ENCODE data around the gene HPX. TPM values are rescaled to one million over a fixed set of nuclear protein-coding genes. Genes with fewer than 3 reads are reported as not detected.

HPX gene
- total and polyA plus RNA-seq, 2 of the 4 experiments (the other 2 are of a cell fraction), result 0.36 to 1.4 TPM

- Histone ChIP-seq H4K5ac (ENCODE audit: low read depth, low read length) (no peak overlapping the region), H2AK9ac (replicated peaks; ENCODE audit: low read depth, low read length, poor library complexity) (no peak overlapping the region), H3K27me3 (ENCODE audit: control insufficient read depth, insufficient read depth, low read length) (no peaks in the 10 kb centered on the region), H4K8ac (ENCODE audit: low read depth in 2 of 2, low read length in 2 of 2) (no peak overlapping the region), H2BK120ac (ENCODE audit: low read depth, low read length) (no peak overlapping the region), H3K4me3 (ENCODE audit: insufficient read depth, low read depth, low read length) (no peak overlapping the region), H2BK15ac (ENCODE audit: low read depth, low read length) (no peak overlapping the region), H3K14ac (replicated peaks; ENCODE audit: low read depth, low read length) (no peak overlapping the region), H4K20me1 (ENCODE audit: insufficient read depth, low read length) (peaks cover 8% of the 10 kb centered on the region; the same call in 1 of the 2 replicates), H3K9me1 (ENCODE audit: insufficient read depth, low read length) (peaks cover 39% of the 10 kb centered on the region), H3K4me2 (ENCODE audit: low read depth, low read length) (no peak overlapping the region), H3K4me1 (ENCODE audit: control insufficient read depth, insufficient read depth, low read length) (peaks cover 12% of the 10 kb centered on the region), H3K27ac (ENCODE audit: insufficient read depth, low read length) (no peak overlapping the region), H3K56ac (ENCODE audit: extremely low read depth, insufficient read depth, low read length) (no peak overlapping the region), H3K9ac (ENCODE audit: low read depth, low read length) (no peak overlapping the region), H2AK5ac (ENCODE audit: low read depth, low read length) (no peak overlapping the region), H3K9me3 (ENCODE audit: control insufficient read depth, insufficient read depth, low read length) (no peaks in the 10 kb centered on the region), H3K4ac (ENCODE audit: low read depth, low read length) (no peak overlapping the region), H2AFZ (replicated peaks; ENCODE audit: low read length, poor library complexity) (no peak overlapping the region), H3K36me3 (ENCODE audit: control insufficient read depth, insufficient read depth, low read length) (peaks cover 22% of the 10 kb centered on the region; the same call in 1 of the 2 replicates), H3K23ac (ENCODE audit: low read depth, low read length) (no peak overlapping the region), H3K79me1 (ENCODE audit: low read depth in 1 of 2, low read length in 2 of 2) (peaks cover 4 to 13% of the 10 kb centered on the region in 2 experiments), H4K91ac (ENCODE audit: insufficient read depth, low read depth, low read length) (no peak overlapping the region), H3K18ac (ENCODE audit: low read depth, low read length) (no peak overlapping the region), H2BK5ac (ENCODE audit: low read depth, low read length, poor library complexity, severe bottlenecking) (no peak overlapping the region), H2BK20ac (ENCODE audit: low read depth, low read length) (no peak overlapping the region)
- no peak for ATAC-seq (ENCODE audit: low read depth)
- dilution Hi-C loops (cut with HindIII; ENCODE audit: low sequenced_read_pairs, unreplicated experiment) (no loop called here), in situ Hi-C loops (cut with MboI; ENCODE audit: low sequenced_read_pairs) (no loop called here), intact Hi-C loops (cut with micrococcal nuclease) (no loop called here)
- POLR2A ChIA-PET (ENCODE audit: unreplicated experiment), result no interaction called here
- 0% methylated on average over 1 of the region's 7 CpGs; no CpG with 5 or more reads in 1 of the 2 experiments for WGBS, 2 experiments (ENCODE audit: extremely low coverage in 2 of 2, insufficient read length in 1 of 2)
- no TSS peak for BruUV-seq (replicated peaks)
- no peak for TF ChIP-seq SMC3 (IDR thresholded peaks at IDR 0.05; ENCODE audit: low read depth, low read length)
- TF ChIP-seq MAFK (IDR thresholded peaks at IDR 0.05; ENCODE audit: low read depth, low read length), result no peak
- no peak for TF ChIP-seq ELK1 (IDR thresholded peaks at IDR 0.05; ENCODE audit: borderline replicate concordance, low read depth, low read length)
- no peak for TF ChIP-seq CEBPB (IDR thresholded peaks at IDR 0.05; ENCODE audit: low read depth, low read length)
- TF ChIP-seq BHLHE40 (IDR thresholded peaks at IDR 0.05; ENCODE audit: low read depth, low read length), result no peak
- TF ChIP-seq MXI1 (IDR thresholded peaks at IDR 0.05; ENCODE audit: borderline replicate concordance, low read depth, low read length), result no peak
- no peak for TF ChIP-seq RFX5 (IDR thresholded peaks at IDR 0.05; ENCODE audit: low read depth, low read length)
- TF ChIP-seq MAZ (IDR thresholded peaks at IDR 0.05; ENCODE audit: borderline replicate concordance, low read depth, low read length), result no peak
- TF ChIP-seq CHD1 (IDR thresholded peaks at IDR 0.05; ENCODE audit: low read depth, low read length), result no peak
- TF ChIP-seq RAD21 (IDR thresholded peaks at IDR 0.05; ENCODE audit: low read length), result no peak
- TF ChIP-seq, protein P1, sequence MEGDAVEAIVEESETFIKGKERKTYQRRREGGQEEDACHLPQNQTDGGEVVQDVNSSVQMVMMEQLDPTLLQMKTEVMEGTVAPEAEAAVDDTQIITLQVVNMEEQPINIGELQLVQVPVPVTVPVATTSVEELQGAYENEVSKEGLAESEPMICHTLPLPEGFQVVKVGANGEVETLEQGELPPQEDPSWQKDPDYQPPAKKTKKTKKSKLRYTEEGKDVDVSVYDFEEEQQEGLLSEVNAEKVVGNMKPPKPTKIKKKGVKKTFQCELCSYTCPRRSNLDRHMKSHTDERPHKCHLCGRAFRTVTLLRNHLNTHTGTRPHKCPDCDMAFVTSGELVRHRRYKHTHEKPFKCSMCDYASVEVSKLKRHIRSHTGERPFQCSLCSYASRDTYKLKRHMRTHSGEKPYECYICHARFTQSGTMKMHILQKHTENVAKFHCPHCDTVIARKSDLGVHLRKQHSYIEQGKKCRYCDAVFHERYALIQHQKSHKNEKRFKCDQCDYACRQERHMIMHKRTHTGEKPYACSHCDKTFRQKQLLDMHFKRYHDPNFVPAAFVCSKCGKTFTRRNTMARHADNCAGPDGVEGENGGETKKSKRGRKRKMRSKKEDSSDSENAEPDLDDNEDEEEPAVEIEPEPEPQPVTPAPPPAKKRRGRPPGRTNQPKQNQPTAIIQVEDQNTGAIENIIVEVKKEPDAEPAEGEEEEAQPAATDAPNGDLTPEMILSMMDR (conservative IDR thresholded peaks at IDR 0.05; ENCODE audit: low read depth, low read length), result no peak
- TF ChIP-seq, protein P2, sequence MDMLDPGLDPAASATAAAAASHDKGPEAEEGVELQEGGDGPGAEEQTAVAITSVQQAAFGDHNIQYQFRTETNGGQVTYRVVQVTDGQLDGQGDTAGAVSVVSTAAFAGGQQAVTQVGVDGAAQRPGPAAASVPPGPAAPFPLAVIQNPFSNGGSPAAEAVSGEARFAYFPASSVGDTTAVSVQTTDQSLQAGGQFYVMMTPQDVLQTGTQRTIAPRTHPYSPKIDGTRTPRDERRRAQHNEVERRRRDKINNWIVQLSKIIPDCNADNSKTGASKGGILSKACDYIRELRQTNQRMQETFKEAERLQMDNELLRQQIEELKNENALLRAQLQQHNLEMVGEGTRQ (IDR thresholded peaks at IDR 0.05; ENCODE audit: low read depth, low read length), result no peak
- TF ChIP-seq RCOR1 (IDR thresholded peaks at IDR 0.05; ENCODE audit: insufficient replicate concordance, low read length), result no peak
- TF ChIP-seq FOS (IDR thresholded peaks at IDR 0.05; ENCODE audit: low read depth, low read length), result no peak
- TF ChIP-seq NFE2L2 (IDR thresholded peaks at IDR 0.05; ENCODE audit: low read depth, low read length), result no peak
- CTCF ChIA-PET, result no interaction called here
- DNase-seq, result peak; percentile 39
Observed at GRCh38 chr11:6402561-6402981, 38.2 kb downstream of the HPX start.
